A673 (cell line): ENCODE measurements around the gene OR10AD1. TPM values are rescaled to one million over a fixed set of nuclear protein-coding genes. Genes with fewer than 3 reads are reported as not detected.

Experiments used
- BruUV-seq: library from RNA; stranded (reverse); fragments of 400-500 nt; replicated peaks from 2 replicates; lab custom pipeline; 2021; lab: Mats Ljungman, UMichigan
- CTCF ChIA-PET: fragments of 300-600 bp; sonication (Branson Sonifier 250); formaldehyde crosslinking; loops from one replicate; lab custom pipeline; 2022; ENCODE audit warnings: antibody characterized with exemption; lab: Charles Lee
- POLR2A ChIA-PET: fragments of 300-600 bp; sonication (Branson Sonifier 250); formaldehyde crosslinking; loops from one replicate; lab custom pipeline; 2022; ENCODE audit warnings: antibody characterized with exemption; ENCODE audit not compliant: low non-redundant PET; lab: Charles Lee
- DNase-seq: peaks from one replicate; pipeline ENCODE4 v3.0.0-alpha.2; 2015; ENCODE audit warnings: low spot score
- H3K27ac ChIP-seq: fragments of 200-600 bp; sonication (generic); 2 replicates; pipeline ENCODE4 v1.5.1; 2016; ENCODE audit warnings: mixed run types, low read depth, mild to moderate bottlenecking, mixed read lengths, antibody characterized with exemption, low read length; ENCODE audit not compliant: poor library complexity, severe bottlenecking
- H3K27me3 ChIP-seq: fragments of 200-600 bp; sonication (generic); replicated peaks from 2 replicates; pipeline ENCODE4 v1.6.1; 2017; ENCODE audit warnings: mixed run types, low read depth, mild to moderate bottlenecking, mixed read lengths, antibody characterized with exemption, low read length; ENCODE audit not compliant: insufficient read depth, poor library complexity
- H3K36me3 ChIP-seq: fragments of 200-600 bp; sonication (generic); 2 replicates; pipeline ENCODE4 v1.6.1; 2016; ENCODE audit warnings: mixed run types, mild to moderate bottlenecking, mixed read lengths, antibody characterized with exemption, low read length; ENCODE audit not compliant: insufficient read depth, poor library complexity, severe bottlenecking
- H3K4me1 ChIP-seq: fragments of 200-600 bp; sonication (generic); 2 replicates; pipeline ENCODE4 v1.6.1; 2017; ENCODE audit warnings: mixed run types, mild to moderate bottlenecking, mixed read lengths, antibody characterized with exemption, low read length; ENCODE audit not compliant: insufficient read depth, poor library complexity, severe bottlenecking
- H3K4me3 ChIP-seq: fragments of 200-600 bp; sonication (generic); 2 replicates; pipeline ENCODE4 v1.5.1; 2016; ENCODE audit warnings: low read depth, mixed run types, mild to moderate bottlenecking, mixed read lengths, low read length; ENCODE audit not compliant: poor library complexity, severe bottlenecking
- H3K9me3 ChIP-seq: fragments of 200-600 bp; sonication (generic); 2 replicates; pipeline ENCODE4 v1.6.1; 2016; ENCODE audit warnings: mixed run types, low read depth, mild to moderate bottlenecking, mixed read lengths, antibody characterized with exemption, low read length; ENCODE audit not compliant: poor library complexity, severe bottlenecking
- CTCF ChIP-seq: fragments of 300-800, 200-600 bp; sonication (generic); conservative IDR thresholded peaks from 2 replicates; pipeline ENCODE4 v1.5.1; 2017; ENCODE audit warnings: low read depth, mild to moderate bottlenecking, antibody characterized with exemption, low read length, moderate library complexity, mixed read lengths
- EZH2 ChIP-seq: fragments of 200-600 bp; sonication (generic); IDR thresholded peaks from 2 replicates; pipeline ENCODE4 v1.6.1; 2017; ENCODE audit warnings: borderline replicate concordance, low read depth, mild to moderate bottlenecking, mixed read lengths, antibody characterized with exemption, low read length; ENCODE audit not compliant: poor library complexity, severe bottlenecking
- intact Hi-C: fragments of 100-400 bp; cut with micrococcal nuclease; formaldehyde crosslinking; loops from one replicate; pipeline ENCODE4 v1.10.0; 2022; ENCODE audit not compliant: unreplicated experiment
- total RNA-seq: library from RNA; stranded (reverse); gene quantifications from 2 replicates; pipeline ENCODE4 v1.2.3, GENCODE V29; 2021

The OR10AD1 gene
- total RNA-seq, 1 experiment from 2014 or later = not detected

- POLR2A ChIA-PET = no interaction called here
- CTCF ChIA-PET = no interaction called here
- H3K27ac ChIP-seq = no peak overlapping the region
- no peaks in the 10 kb centered on the region for H3K27me3 ChIP-seq
- no TSS peak for BruUV-seq
- TF ChIP-seq EZH2 = no peak
- TF ChIP-seq CTCF = no peak
- H3K4me3 ChIP-seq = no peak overlapping the region
- peaks cover 7% of the 10 kb centered on the region for H3K9me3 ChIP-seq
- H3K36me3 ChIP-seq = no peaks in the 10 kb centered on the region
- intact Hi-C loops = no loop called here
- peaks cover 4% of the 10 kb centered on the region for H3K4me1 ChIP-seq
- DNase-seq = no peak
Measured at GRCh38 chr12:48202766-48203165, 326 bp downstream of the OR10AD1 start.

DNA sequence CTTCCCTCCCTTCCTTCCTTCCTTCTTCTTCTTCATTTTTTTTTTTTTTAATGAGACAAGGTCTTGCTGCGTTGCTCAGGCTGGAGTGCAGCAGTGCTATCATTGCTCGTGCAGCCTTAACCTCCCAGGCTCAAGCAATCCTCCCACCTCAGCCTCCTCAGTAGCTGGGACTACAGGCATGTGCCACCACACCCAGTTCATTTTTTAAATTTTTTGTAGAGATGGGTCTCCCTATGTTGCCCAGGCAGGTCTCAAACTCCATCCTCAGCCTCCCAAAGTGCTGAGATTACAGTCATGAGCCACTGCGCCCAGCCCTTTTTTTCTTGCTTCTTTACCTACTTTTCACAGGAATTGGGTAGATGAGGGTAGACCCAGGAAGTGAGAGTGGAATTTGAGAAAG is 1.6 kb downstream of the OR10AD1 start:
- CTCF ChIA-PET = interaction anchor here (0.7 kb wide), 1 partner anchor 297 kb away, joined by 5 read pairs; the partner anchor contains the start of gene VDR
- DNase-seq = no peak
- POLR2A ChIA-PET = no interaction called here
- H3K36me3 ChIP-seq = no peaks in the 10 kb centered on the region
- H3K4me3 ChIP-seq = no peak overlapping the region
- no peak for TF ChIP-seq CTCF
- no peak for TF ChIP-seq EZH2
- H3K9me3 ChIP-seq = peaks cover 4% of the 10 kb centered on the region
- H3K27me3 ChIP-seq = no peaks in the 10 kb centered on the region
- no TSS peak for BruUV-seq
- intact Hi-C loops = no loop called here
- H3K27ac ChIP-seq = no peak overlapping the region
- H3K4me1 ChIP-seq = peaks cover 4% of the 10 kb centered on the region

- intact Hi-C loops = no loop called here
- ChIA-PET CTCF (interaction anchor here (0.7 kb wide), 1 partner anchor 296 kb away, joined by 5 read pairs; the partner anchor contains the start of gene VDR), POLR2A (no interaction called here)
- Histone ChIP-seq H3K27me3 (no peaks in the 10 kb centered on the region), H3K27ac (no peak overlapping the region), H3K4me3 (no peak overlapping the region), H3K36me3 (no peaks in the 10 kb centered on the region), H3K9me3 (no peaks in the 10 kb centered on the region), H3K4me1 (peaks cover 4% of the 10 kb centered on the region)
- BruUV-seq = no TSS peak
- TF ChIP-seq EZH2 (no peak), CTCF (no peak)
- DNase-seq = no peak
Measured at GRCh38 chr12:48201091-48201490, 2.0 kb downstream of the OR10AD1 start.
